ENCODE results near the gene UNC93B1. TPM values are rescaled to one million over a fixed set of nuclear protein-coding genes. Genes with fewer than 3 reads are reported as not detected.
A peak's percentile ranks its signal among the peaks of the same experiment; 100 is the strongest.
"Not testable (repeated sequence)": the region's sequence is repeated elsewhere in the genome, so short reads cannot be mapped to it uniquely, and the experiment has no call there.

UNC93B1 gene
- total RNA-seq, 2 experiments from 2014 or later = 44.0 to 52.1 TPM

GRCh38 chr11:67943406-67943805 lies 60.5 kb downstream of the UNC93B1 start:
- H3K4me2 ChIP-seq (ENCODE audit: low read length); CTCF ChIA-PET (ENCODE audit: unreplicated experiment); H3K9me2 ChIP-seq (ENCODE audit: insufficient read depth, low read length); DNase-seq (ENCODE audit: low spot score); H3K36me3 ChIP-seq (ENCODE audit: insufficient read depth, low read length); H3K27ac ChIP-seq (ENCODE audit: low read depth, low read length, poor library complexity, severe bottlenecking); BruUV-seq (replicated peaks); H3K4me1 ChIP-seq (ENCODE audit: insufficient read depth, low read length, poor library complexity, severe bottlenecking); H3K4me3 ChIP-seq (ENCODE audit: low read depth, low read length, poor library complexity, severe bottlenecking); H3K9me3 ChIP-seq (ENCODE audit: low read length); POLR2A ChIA-PET; H2AFZ ChIP-seq (ENCODE audit: low read length); H4K20me1 ChIP-seq (ENCODE audit: insufficient read depth, low read length); H3K79me2 ChIP-seq (ENCODE audit: insufficient read depth, low read depth, low read length); intact Hi-C loops (cut with micrococcal nuclease; ENCODE audit: unreplicated experiment): not testable (repeated sequence)
- TF ChIP-seq CTCF (conservative IDR thresholded peaks at IDR 0.05; ENCODE audit: low read length) = peak; percentile 40

Small RNA genes lying within 50 kb of the gene (microRNA-seq; reads per million reads assigned to microRNA genes)
- not detected for gene MIR4691 (ENCODE audit: borderline replicate concordance)
- 3.0 reads per million for gene MIR6753 (ENCODE audit: borderline replicate concordance)
- gene MIR7113 (ENCODE audit: borderline replicate concordance) = not detected

Small RNA genes lying within 50 kb of the gene (small RNA-seq; reads per million reads assigned to genes)
- not detected for gene MIR6753

Other genes starting within 250 kb of the UNC93B1 start
- gene ALDH3B1, start 6.2 kb upstream of the UNC93B1 start, total RNA-seq (2014; rRNA removed; shearing (Covaris generic)) = 0.50 TPM in 1 of 2 replicates, not detected in the other
- 0.53 and 0.65 TPM in 2 replicates for gene ALDH3B1, start 6.2 kb upstream of the UNC93B1 start, total RNA-seq (2022)
- 152 and 173 TPM in 2 replicates for gene NDUFS8, start 26.6 kb upstream of the UNC93B1 start, total RNA-seq (2014; rRNA removed; shearing (Covaris generic))
- gene NDUFS8, start 26.6 kb upstream of the UNC93B1 start, total RNA-seq (2022) = 126 and 132 TPM in 2 replicates
- 148 and 199 TPM in 2 replicates for gene TCIRG1, start 34.9 kb upstream of the UNC93B1 start, total RNA-seq (2014; rRNA removed; shearing (Covaris generic))
- gene TCIRG1, start 34.9 kb upstream of the UNC93B1 start, total RNA-seq (2022) = 201 and 204 TPM in 2 replicates
- gene CHKA, start 117.3 kb upstream of the UNC93B1 start, total RNA-seq (2014; rRNA removed; shearing (Covaris generic)) = 36.1 and 38.9 TPM in 2 replicates
- 44.4 and 47.2 TPM in 2 replicates for gene CHKA, start 117.3 kb upstream of the UNC93B1 start, total RNA-seq (2022)
- gene KMT5B, start 209.2 kb upstream of the UNC93B1 start, total RNA-seq (2014; rRNA removed; shearing (Covaris generic)) = 13.9 and 14.3 TPM in 2 replicates
- 26.3 and 28.8 TPM in 2 replicates for gene KMT5B, start 209.2 kb upstream of the UNC93B1 start, total RNA-seq (2022)